Loucy (cell line): Measurements from ENCODE around the gene APELA.

Experiments used
- H2AFZ ChIP-seq: fragments of 200-600 bp; sonication (generic); 2 replicates; pipeline ENCODE4 v1.6.0; 2016; ENCODE audit warnings: antibody characterized with exemption, mild to moderate bottlenecking, low read length, moderate library complexity
- H3F3A ChIP-seq: fragments of 200-600 bp; 2 replicates; pipeline ENCODE4 v1.6.0; 2016; ENCODE audit warnings: antibody characterized with exemption, low read depth, mild to moderate bottlenecking
- H3K27me3 ChIP-seq: fragments of 200-600 bp; sonication (generic); 2 replicates; pipeline ENCODE4 v1.6.1; 2014; ENCODE audit warnings: low read length, mild to moderate bottlenecking; ENCODE audit not compliant: insufficient read depth, poor library complexity, severe bottlenecking
- H3K36me3 ChIP-seq: fragments of 200-600 bp; sonication (generic); 2 replicates; pipeline ENCODE4 v1.6.1; 2016; ENCODE audit warnings: low read length; ENCODE audit not compliant: insufficient read depth
- H3K4me1 ChIP-seq: fragments of 200-600 bp; sonication (generic); 2 replicates; pipeline ENCODE4 v1.5.1; 2014; ENCODE audit warnings: low read length, mild to moderate bottlenecking; ENCODE audit not compliant: insufficient read depth, poor library complexity, severe bottlenecking
- H3K4me2 ChIP-seq: fragments of 200-600 bp; sonication (generic); 2 replicates; pipeline ENCODE4 v1.6.0; 2014; ENCODE audit warnings: antibody characterized with exemption, low read length, low read depth, mild to moderate bottlenecking; ENCODE audit not compliant: poor library complexity, severe bottlenecking
- H3K4me3 ChIP-seq: fragments of 200-600 bp; sonication (generic); 2 replicates; pipeline ENCODE4 v1.5.1; 2014; ENCODE audit warnings: low read length, mild to moderate bottlenecking, mixed read lengths; ENCODE audit not compliant: poor library complexity, severe bottlenecking
- H3K79me2 ChIP-seq: fragments of 200-600 bp; sonication (generic); 2 replicates; pipeline ENCODE4 v1.6.1; 2014; ENCODE audit warnings: low read length; ENCODE audit not compliant: insufficient read depth
- H3K9ac ChIP-seq: fragments of 200-600 bp; sonication (generic); 2 replicates; pipeline ENCODE4 v1.6.0; 2014; ENCODE audit warnings: mild to moderate bottlenecking, low read depth, low read length, moderate library complexity; ENCODE audit not compliant: poor library complexity, severe bottlenecking
- H3K9me2 ChIP-seq: fragments of 200-600 bp; sonication (generic); replicated peaks from 2 replicates; pipeline ENCODE4 v1.6.1; 2016; ENCODE audit warnings: low read depth, low read length, mixed read lengths
- H3K9me3 ChIP-seq: fragments of 200-600 bp; sonication (generic); 2 replicates; pipeline ENCODE4 v1.6.1; 2014; ENCODE audit warnings: mild to moderate bottlenecking, antibody characterized with exemption, low read length, low read depth; ENCODE audit not compliant: insufficient read depth
- H4K20me1 ChIP-seq: fragments of 200-600 bp; sonication (generic); 2 replicates; pipeline ENCODE4 v1.6.0; 2014; ENCODE audit warnings: antibody characterized with exemption, low read length, mild to moderate bottlenecking; ENCODE audit not compliant: insufficient read depth, poor library complexity, severe bottlenecking
- CTCF ChIP-seq: fragments of 200-600 bp; sonication (generic); conservative IDR thresholded peaks from 2 replicates; pipeline ENCODE4 v1.5.1; 2014; ENCODE audit warnings: mild to moderate bottlenecking, antibody characterized with exemption, low read length
- EZH2phosphoT487 ChIP-seq: fragments of 200-600 bp; IDR thresholded peaks from 2 replicates; pipeline ENCODE4 v1.6.1; 2018; ENCODE audit warnings: antibody characterized with exemption, mild to moderate bottlenecking, moderate library complexity, borderline replicate concordance

APELA gene

GRCh38 chr4:164890691-164891090 is 13.7 kb downstream of the APELA start:
- Histone ChIP-seq H3K4me1 (no peaks in the 10 kb centered on the region), H3K79me2 (no peaks in the 10 kb centered on the region), H3K27me3 (no peaks in the 10 kb centered on the region), H2AFZ (no peak overlapping the region), H3K4me2 (no peak overlapping the region), H3F3A (no peaks in the 10 kb centered on the region), H4K20me1 (no peaks in the 10 kb centered on the region), H3K9me3 (no peaks in the 10 kb centered on the region), H3K4me3 (no peak overlapping the region), H3K9me2 (no peaks in the 10 kb centered on the region), H3K9ac (no peak overlapping the region), H3K36me3 (no peaks in the 10 kb centered on the region)
- no peak for TF ChIP-seq EZH2phosphoT487
- no peak for TF ChIP-seq CTCF

- Histone ChIP-seq H3K9me2 (no peaks in the 10 kb centered on the region), H3K4me3 (no peak overlapping the region), H3K9ac (no peak overlapping the region), H3K27me3 (no peaks in the 10 kb centered on the region), H3K4me2 (no peak overlapping the region), H3K79me2 (no peaks in the 10 kb centered on the region), H4K20me1 (no peaks in the 10 kb centered on the region), H3K9me3 (no peaks in the 10 kb centered on the region), H3K4me1 (no peaks in the 10 kb centered on the region), H3K36me3 (no peaks in the 10 kb centered on the region), H3F3A (no peaks in the 10 kb centered on the region), H2AFZ (no peak overlapping the region)
- TF ChIP-seq CTCF = no peak
- TF ChIP-seq EZH2phosphoT487 = no peak
These were observed 15.0 kb downstream of the APELA start for GRCh38 chr4:164892018-164892417.

- no peak overlapping the region for H3K4me2 ChIP-seq
- no peak overlapping the region for H3K9ac ChIP-seq
- H3K27me3 ChIP-seq = no peaks in the 10 kb centered on the region
- no peaks in the 10 kb centered on the region for H3K36me3 ChIP-seq
- no peaks in the 10 kb centered on the region for H3K4me1 ChIP-seq
- no peaks in the 10 kb centered on the region for H3K9me3 ChIP-seq
- no peaks in the 10 kb centered on the region for H3K9me2 ChIP-seq
- no peaks in the 10 kb centered on the region for H4K20me1 ChIP-seq
- TF ChIP-seq CTCF (no peak), EZH2phosphoT487 (no peak)
- H3K4me3 ChIP-seq = no peak overlapping the region
- H2AFZ ChIP-seq = no peak overlapping the region
- no peaks in the 10 kb centered on the region for H3F3A ChIP-seq
- no peaks in the 10 kb centered on the region for H3K79me2 ChIP-seq
These were observed 17.7 kb downstream of the APELA start for GRCh38 chr4:164894702-164895101.
